GM13976 (cell line): ENCODE data around the gene NMRK1.

ENCODE experiments used
- DNase-seq: peaks from one replicate; pipeline ENCODE4 v3.0.0; 2012; ENCODE audit warnings: low spot score
- CTCF ChIP-seq: IDR thresholded peaks from 2 replicates; pipeline ENCODE4 v1.5.1; 2012; ENCODE audit warnings: borderline replicate concordance, mild to moderate bottlenecking; ENCODE audit not compliant: insufficient read depth; ENCODE audit errors: extremely low read depth, missing control alignments, control extremely low read depth
- in situ Hi-C: fragments of 300-500 bp; cut with MboI; formaldehyde crosslinking; loops from one replicate; pipeline ENCODE4 v1.12.0; 2022; ENCODE audit warnings: low sequenced_read_pairs, mixed read lengths, inconsistent platforms; ENCODE audit not compliant: unreplicated experiment

The NMRK1 gene

DNA sequence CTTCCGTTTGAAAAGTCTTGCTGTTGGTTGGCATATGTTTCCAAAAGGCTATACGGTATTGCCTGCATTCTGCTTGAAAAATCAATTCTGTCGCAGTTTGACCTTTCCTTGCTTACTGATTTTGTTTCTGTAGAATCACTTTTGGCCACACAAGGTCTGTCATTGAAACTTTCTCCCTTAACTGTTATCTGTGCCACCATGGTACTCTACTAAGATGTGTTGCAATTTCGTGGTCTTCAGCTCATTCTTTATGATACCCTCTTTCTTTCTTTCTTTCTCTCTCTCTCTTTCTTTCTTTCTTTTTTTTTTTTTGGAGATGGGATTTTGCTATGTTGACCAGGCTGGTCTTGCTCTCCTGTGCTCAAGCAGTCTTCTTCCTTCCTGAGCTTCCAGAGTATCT is 4.8 kb upstream of the NMRK1 start:
- TF ChIP-seq CTCF = no peak
- in situ Hi-C loops = no loop called here
- no peak for DNase-seq

DNA sequence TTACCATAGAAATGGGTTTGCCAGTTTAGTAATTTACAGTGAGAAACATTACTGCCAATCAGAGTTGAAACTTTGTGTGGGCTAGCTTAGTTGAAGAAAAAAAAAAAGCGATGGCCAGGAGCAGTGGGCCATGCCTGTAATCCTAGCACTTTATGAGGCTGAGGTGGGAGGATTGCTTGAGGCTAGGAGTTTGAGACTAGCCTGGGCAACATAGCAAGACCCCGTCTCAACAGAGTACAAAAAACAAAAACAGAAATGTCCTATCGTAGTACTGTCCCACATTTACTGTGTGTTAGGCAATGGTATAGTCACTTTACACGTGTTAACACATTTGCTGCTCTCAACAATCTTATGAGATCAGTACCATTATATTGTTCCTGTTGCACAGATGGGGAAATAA is 2.6 kb upstream of the NMRK1 start:
- no peak for TF ChIP-seq CTCF
- DNase-seq = no peak
- in situ Hi-C loops = no loop called here

GRCh38 chr9:75089373-75089766 is 1.4 kb upstream of the NMRK1 start:
- in situ Hi-C loops = loop anchor here (10.0 kb wide), 1 partner anchor 135 kb away; the partner anchor contains the start of gene C9orf40
- no peak for DNase-seq
- no peak for TF ChIP-seq CTCF

DNA sequence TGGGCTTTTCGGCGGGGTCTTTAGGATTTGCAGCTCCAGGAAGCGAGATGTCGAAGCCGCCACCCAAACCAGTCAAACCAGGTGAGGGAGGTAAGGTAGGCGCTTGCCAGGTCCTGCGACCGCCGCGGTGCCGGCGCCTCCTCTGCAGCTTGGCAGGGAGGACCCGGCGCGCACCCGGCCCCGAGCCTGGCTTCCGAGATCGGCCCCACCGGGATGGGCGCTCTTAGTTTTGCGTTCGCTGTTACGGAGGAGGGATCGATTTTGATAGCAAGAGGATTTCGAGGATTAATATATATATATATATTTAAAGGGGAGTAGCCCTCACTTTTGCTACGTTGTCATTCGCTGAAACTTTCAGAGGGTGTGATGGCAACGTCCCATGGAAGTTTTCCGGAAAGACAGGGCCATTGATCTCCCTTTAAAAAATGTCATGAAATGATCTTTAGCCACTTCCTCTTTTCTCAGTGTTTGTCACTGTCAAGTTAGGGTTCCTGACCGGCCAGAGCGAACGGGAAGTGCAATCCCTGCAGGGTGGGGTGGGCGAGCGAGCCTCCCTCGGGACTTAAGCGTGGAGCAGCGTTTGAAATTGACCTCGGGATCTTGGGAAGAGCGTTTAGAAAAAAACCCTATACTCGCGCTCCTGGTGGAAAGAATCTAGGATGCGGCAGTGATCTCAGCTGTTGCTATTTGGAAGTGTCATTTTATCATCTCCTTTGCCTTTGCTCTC is 854 bp upstream of the NMRK1 start:
- DNase-seq = peak; percentile 68
- TF ChIP-seq CTCF = no peak
- in situ Hi-C loops = loop anchor here (10.0 kb wide), 1 partner anchor 134 kb away; the partner anchor contains the start of gene C9orf40

DNA sequence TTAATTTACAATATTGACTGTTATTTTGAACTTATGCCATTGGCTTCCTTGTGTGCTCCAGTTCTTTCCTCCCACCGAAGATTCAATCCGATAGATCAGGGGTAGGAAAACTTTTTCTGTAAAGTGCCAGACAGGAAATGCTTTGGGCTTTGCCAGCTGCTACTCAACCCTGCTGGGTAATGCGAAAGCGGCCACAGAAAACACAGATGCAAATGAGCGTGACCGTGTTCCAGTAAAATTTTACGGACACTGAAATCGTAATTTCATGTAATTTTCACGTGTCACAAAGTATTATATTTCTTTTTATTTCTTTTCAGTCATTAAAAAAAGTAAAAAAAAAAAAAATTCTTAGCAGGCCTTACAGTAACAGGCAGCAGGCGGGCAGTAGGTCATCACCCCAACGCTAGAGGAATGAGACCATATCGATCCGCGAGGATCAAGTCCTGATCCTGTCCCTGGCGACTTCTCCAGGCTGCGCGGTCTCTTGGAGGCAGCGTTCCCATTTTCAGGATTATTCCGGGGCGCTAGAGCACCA is 599 bp downstream of the NMRK1 start:
- TF ChIP-seq CTCF = no peak
- in situ Hi-C loops = loop anchor here (10.0 kb wide), 1 partner anchor 133 kb away; the partner anchor contains the start of gene C9orf40
- peak; percentile 35 for DNase-seq

- in situ Hi-C loops = loop anchor here (10.0 kb wide), 1 partner anchor 132 kb away; the partner anchor contains the start of gene C9orf40
- TF ChIP-seq CTCF = no peak
- no peak for DNase-seq
Observed at GRCh38 chr9:75086541-75087288, 1.2 kb downstream of the NMRK1 start.
